ENCODE data around the gene CDRT15. TPM values are rescaled to one million over a fixed set of nuclear protein-coding genes. Genes with fewer than 3 reads are reported as not detected.

The CDRT15 gene
- polyA plus RNA-seq, 1 experiment, result not detected

DNA sequence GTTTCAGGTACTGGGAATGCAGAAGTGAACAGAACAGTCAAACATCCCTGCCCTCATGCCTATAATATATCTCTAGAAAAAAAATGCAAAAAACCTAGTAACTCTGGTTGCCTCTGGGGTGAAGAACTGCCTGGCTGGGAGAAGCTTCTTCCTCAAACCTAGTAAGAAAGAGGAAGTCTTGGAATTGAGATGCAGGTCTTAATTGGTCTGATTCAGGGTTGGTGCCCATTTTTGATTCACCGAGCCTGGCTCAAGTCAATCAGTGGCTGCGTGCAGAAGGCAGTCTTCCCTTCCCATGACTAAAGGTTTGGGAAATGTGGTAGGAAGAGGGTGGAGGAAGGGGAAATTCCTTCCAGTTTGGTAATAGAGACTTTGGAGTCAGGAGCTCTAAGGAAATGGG lies 22.4 kb downstream of the CDRT15 start:
- Histone ChIP-seq H3K27ac (ENCODE audit: low read depth, low read length) (no peak overlapping the region), H3K4me3 (ENCODE audit: low read depth, low read length) (no peak overlapping the region), H3K27me3 (ENCODE audit: control insufficient read depth, insufficient read depth, low read length) (no peaks in the 10 kb centered on the region), H3K9me3 (ENCODE audit: control insufficient read depth, insufficient read depth, low read length) (peaks cover 8% of the 10 kb centered on the region)
- TF ChIP-seq, protein P1, sequence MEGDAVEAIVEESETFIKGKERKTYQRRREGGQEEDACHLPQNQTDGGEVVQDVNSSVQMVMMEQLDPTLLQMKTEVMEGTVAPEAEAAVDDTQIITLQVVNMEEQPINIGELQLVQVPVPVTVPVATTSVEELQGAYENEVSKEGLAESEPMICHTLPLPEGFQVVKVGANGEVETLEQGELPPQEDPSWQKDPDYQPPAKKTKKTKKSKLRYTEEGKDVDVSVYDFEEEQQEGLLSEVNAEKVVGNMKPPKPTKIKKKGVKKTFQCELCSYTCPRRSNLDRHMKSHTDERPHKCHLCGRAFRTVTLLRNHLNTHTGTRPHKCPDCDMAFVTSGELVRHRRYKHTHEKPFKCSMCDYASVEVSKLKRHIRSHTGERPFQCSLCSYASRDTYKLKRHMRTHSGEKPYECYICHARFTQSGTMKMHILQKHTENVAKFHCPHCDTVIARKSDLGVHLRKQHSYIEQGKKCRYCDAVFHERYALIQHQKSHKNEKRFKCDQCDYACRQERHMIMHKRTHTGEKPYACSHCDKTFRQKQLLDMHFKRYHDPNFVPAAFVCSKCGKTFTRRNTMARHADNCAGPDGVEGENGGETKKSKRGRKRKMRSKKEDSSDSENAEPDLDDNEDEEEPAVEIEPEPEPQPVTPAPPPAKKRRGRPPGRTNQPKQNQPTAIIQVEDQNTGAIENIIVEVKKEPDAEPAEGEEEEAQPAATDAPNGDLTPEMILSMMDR (IDR thresholded peaks at IDR 0.05; ENCODE audit: low read depth, low read length), result no peak
- DNase-seq (ENCODE audit: low read depth, low spot score), result no peak
- CTCF ChIA-PET, result no interaction called here
- POLR2A ChIA-PET, result no interaction called here

DNA sequence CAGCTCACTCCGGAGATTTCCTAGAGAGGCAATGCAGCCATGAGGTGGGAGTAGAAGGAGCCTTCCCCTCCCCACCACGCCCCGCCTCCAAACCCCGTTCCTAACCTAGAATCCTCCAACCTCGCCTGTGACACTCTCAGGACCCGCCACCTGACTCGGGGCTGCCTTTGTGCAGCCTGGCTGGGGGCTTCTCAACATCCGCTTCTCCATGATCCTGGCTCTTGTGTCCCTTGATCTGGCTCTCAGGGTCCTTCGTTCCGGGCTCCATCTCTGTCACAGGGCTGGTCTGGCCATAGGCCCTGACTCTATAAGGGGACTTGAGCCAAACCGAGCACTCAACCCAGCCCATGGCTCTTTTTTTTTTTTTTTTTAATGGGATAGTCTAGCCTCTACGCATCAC lies 24.3 kb downstream of the CDRT15 start:
- CTCF ChIA-PET, result no interaction called here
- H3K9me3 ChIP-seq (ENCODE audit: control insufficient read depth, insufficient read depth, low read length), result peaks cover 8% of the 10 kb centered on the region
- TF ChIP-seq, protein P1 (IDR thresholded peaks at IDR 0.05; ENCODE audit: low read depth, low read length), result no peak
- POLR2A ChIA-PET, result no interaction called here
- H3K27ac ChIP-seq (ENCODE audit: low read depth, low read length), result no peak overlapping the region
- DNase-seq (ENCODE audit: low read depth, low spot score), result no peak
- H3K4me3 ChIP-seq (ENCODE audit: low read depth, low read length), result no peak overlapping the region
- no peaks in the 10 kb centered on the region for H3K27me3 ChIP-seq (ENCODE audit: control insufficient read depth, insufficient read depth, low read length)

DNA sequence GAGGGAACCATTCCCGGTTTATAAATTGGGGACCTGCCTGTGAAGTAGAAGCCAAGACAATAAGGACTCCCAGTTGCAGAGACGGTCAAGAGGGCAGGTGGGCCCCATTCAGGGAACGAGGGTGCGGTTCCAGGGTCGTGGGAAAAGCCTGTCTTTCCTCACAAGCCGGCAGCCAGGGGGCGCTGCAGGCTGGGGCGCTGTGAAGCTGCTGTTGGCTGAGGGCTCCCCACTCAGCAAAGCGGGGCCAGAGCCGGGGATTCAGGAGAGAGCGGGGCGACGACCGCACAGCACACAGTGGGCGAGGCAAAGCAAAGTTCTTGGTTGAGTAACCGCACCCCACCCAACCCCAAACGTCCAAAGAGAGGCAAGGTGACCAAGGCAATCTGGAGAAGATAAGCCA lies 24.9 kb downstream of the CDRT15 start:
- Histone ChIP-seq H3K27me3 (ENCODE audit: control insufficient read depth, insufficient read depth, low read length) (no peaks in the 10 kb centered on the region), H3K27ac (ENCODE audit: low read depth, low read length) (no peak overlapping the region), H3K4me3 (ENCODE audit: low read depth, low read length) (no peak overlapping the region), H3K9me3 (ENCODE audit: control insufficient read depth, insufficient read depth, low read length) (peaks cover 8% of the 10 kb centered on the region)
- DNase-seq (ENCODE audit: low read depth, low spot score), result no peak
- POLR2A ChIA-PET, result no interaction called here
- TF ChIP-seq, protein P1 (IDR thresholded peaks at IDR 0.05; ENCODE audit: low read depth, low read length), result peak; percentile 32; the same call in 1 of the 2 replicates
- CTCF ChIA-PET, result no interaction called here

DNA sequence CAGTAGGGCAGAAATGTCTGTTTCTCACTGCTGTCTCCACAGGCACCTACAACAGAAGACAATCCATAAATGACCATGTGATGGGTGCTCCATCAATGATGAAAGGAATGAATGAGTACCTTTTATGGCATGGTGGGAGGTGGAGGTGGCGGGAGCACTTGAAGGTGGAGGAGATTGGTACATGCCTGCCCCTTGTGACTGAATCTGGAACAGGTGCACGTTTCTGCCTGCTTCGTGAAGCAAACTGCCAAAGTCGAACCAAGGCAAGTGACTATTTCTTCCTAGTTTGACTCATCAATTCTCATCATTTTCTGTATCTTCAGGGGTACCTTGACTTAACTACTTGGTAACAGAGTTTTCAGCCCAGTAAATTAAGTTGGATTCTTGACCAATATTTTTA lies 25.4 kb downstream of the CDRT15 start:
- peaks cover 8% of the 10 kb centered on the region for H3K9me3 ChIP-seq (ENCODE audit: control insufficient read depth, insufficient read depth, low read length)
- no peak overlapping the region for H3K4me3 ChIP-seq (ENCODE audit: low read depth, low read length)
- H3K27me3 ChIP-seq (ENCODE audit: control insufficient read depth, insufficient read depth, low read length), result no peaks in the 10 kb centered on the region
- TF ChIP-seq, protein P1 (IDR thresholded peaks at IDR 0.05; ENCODE audit: low read depth, low read length), result no peak
- ChIA-PET CTCF (no interaction called here), POLR2A (no interaction called here)
- no peak overlapping the region for H3K27ac ChIP-seq (ENCODE audit: low read depth, low read length)
- DNase-seq (ENCODE audit: low read depth, low spot score), result no peak

DNA sequence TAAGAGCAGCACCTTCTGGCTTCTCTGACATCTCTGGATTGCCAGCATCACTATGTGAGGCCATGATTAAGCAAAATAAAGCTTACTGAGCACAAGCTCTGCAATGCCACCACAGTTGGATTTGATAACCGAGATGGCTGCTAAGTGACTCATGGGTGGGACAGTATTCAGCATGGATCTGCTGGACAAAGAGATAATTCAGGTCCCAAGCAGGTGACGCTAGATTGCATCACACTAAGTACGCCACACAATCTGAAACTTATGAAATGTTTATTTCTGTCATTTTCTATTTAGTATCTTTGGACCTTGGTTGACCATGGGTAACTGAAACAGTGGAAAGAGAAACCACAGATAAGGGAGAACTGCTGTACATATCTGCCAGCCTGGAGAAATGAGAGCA lies 27.4 kb downstream of the CDRT15 start:
- no peaks in the 10 kb centered on the region for H3K27me3 ChIP-seq (ENCODE audit: control insufficient read depth, insufficient read depth, low read length)
- ChIA-PET POLR2A (no interaction called here), CTCF (no interaction called here)
- DNase-seq (ENCODE audit: low read depth, low spot score), result no peak
- H3K9me3 ChIP-seq (ENCODE audit: control insufficient read depth, insufficient read depth, low read length), result peaks cover 8% of the 10 kb centered on the region
- no peak overlapping the region for H3K4me3 ChIP-seq (ENCODE audit: low read depth, low read length)
- no peak overlapping the region for H3K27ac ChIP-seq (ENCODE audit: low read depth, low read length)
- TF ChIP-seq, protein P1 (IDR thresholded peaks at IDR 0.05; ENCODE audit: low read depth, low read length), result no peak

All from AG04450 (cell line).